Left renal cortex interstitium (tissue), 4 donors: ENCODE measurements around the gene CACNA1A. TPM values are rescaled to one million over a fixed set of nuclear protein-coding genes. Genes with fewer than 3 reads are reported as not detected.

Source experiments
- DNase-seq, 4 donors: peaks; one replicate each; pipeline ENCODE4 v3.0.0-alpha.2; 2013; ENCODE audit warnings: low read depth in 4 of 4, low spot score in 2 of 4, missing footprints in 1 of 4
- polyA plus RNA-seq, 4 donors: library from polyadenylated mRNA; unstranded; fragments of 120-200 nt; gene quantifications; one replicate each; pipeline ENCODE4 v1.2.1, GENCODE V29; 2013; ENCODE audit not compliant: insufficient read length in 4 of 4

Gene CACNA1A
- polyA plus RNA-seq, 4 donors: 2.0 to 3.6 (median 2.7) TPM

DNA sequence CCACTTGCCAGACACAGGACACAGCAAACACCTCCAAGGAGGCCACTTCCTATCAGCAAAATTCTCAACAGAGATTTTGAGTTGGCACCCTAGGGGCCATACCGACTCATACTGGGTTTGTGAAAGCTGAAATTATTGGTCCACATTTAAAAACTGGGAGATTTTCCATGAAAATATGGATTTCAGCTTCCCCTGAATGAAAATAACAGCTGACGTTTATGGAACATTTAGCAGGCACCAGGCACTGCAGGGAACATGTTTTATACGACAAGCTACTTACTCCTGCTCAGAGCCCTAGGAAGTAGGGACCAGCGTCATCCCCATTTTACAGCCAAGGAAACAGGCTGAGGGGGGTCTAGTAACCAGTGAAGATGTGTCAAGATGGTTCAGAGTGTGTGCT lies 186.8 kb downstream of the CACNA1A start:
- DNase-seq: no peak

DNA sequence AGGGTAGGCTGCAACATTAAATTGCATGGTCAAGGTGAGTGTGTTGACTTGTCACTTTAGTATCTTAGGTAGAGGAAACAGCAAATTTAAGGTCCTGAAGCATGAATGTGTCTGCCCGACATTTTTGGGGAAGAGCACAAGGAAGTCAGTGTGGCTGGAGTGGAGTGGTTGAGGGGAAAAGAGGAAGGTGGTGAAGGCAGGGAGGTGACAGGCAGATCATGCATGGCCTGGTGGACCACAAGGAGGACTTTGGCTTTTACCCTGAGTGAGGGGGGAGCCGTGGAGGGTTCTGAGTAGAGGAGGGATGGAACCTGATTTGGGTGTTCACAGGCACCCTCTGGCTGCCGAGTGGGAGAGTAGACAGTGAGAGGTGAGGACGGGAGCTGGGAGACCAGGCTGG lies 188.1 kb downstream of the CACNA1A start:
- no peak for DNase-seq

DNA sequence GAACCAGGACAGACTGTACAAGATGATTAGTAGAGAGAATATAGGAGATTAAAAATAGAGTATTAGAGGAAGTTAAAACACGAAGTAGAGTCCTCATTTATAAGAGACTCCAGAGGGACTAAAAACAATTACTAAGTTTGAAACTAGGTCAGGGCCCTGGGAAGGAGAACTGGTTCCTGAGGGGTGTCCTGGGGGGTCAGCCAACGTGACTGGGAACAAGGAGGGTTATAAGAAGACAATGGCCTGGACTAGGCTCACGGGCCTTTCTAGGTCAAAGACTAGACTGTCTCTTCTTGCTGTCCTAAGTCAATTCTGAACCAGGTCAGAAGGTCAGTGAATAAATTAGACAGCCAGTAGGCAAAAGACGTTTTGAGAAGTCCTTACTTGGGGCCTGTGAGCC lies 190.8 kb downstream of the CACNA1A start:
- no peak for DNase-seq

DNA sequence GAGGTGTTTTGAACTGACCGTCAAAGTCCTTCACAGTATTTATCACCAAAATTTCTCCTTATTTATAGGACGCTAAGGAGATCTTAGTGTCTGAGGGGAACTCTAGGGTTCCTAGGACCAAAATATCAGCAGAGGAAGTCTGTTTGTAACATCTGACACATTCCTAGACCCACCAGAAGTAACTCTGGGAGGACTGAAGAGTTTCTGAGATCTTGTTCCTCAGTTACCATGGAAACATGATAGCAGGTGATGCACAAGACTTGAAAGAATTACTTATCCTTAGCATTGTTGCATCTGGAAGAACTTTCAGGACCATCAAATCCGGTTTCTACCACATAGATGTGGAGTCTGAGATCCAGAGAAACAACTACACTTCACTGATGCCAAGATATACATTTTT lies 191.5 kb downstream of the CACNA1A start:
- DNase-seq: no peak

DNA sequence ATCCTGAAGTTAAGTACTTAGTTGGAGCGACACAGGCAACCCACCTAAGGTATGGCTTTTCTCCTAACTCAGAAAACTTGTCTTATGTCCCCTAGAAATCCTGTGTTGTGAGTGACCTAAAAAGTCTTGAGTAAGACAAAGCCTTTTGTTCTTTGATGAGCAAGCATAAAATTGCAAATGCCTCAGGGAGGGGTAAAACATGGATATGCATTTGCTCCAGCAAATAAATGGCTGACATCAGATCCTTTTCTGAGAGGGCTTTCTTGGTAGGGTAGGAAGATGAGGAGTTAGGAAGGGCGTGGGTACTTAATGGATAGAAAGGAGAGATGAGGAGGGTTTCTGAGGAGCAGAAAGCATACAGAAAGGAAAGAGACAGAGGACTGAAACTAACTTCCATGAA lies 192.4 kb downstream of the CACNA1A start:
- DNase-seq: no peak

DNA sequence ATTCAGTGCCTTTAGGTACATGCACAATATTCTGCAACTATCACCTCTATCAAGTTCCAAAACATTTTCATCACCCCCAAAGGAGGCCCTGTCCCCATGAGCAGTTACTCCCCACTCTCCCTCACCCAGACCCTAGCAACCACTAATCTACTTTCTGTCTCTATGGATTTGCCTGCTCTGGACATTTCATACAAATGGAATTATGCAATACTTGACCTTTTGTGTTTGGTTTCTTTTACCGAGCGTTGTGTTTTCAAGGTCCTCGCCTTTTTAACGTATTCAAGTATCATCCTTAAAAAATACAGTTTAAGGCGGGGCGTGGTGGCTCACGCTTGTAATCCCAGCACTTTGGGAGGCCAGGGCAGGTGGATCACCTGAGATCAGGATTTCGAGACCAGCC lies 196.4 kb downstream of the CACNA1A start:
- DNase-seq: no peak

DNA sequence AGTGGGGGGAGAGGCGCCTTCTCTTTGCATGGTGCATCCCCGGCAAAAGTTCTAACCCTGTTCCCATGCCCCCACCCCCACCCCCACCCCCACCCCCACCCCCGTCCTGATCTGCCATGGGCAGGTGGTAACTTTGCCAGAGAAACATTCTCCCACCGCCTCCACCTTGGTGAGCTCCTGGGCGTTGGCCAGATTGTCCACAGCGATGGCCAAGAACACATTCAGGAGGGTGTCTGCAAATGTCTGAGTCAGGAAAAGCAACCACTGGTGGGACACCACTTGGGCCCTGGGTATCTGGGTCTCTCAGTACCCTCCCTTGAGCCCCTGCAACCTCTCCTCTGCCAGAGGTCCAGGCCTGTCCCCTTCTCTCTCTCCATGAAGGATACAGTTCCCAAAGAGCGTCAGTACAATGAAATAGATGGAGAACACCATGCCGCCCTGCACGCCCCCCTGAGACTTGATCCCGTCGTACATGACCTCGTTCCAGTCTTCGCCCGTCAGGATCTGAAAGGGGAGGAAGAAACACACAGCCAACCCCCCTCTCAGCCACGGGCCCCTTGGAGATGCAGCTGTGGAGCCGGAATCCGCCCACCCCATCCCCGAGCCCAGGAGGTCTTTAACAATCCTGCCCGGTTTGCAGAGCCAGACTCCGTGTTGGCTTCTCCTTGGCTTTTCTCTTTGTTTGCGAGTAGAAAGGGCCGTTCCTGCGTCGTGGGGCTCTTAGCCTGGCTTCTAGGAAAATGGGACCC lies 202.7 kb downstream of the CACNA1A start:
- DNase-seq: no peak

DNA sequence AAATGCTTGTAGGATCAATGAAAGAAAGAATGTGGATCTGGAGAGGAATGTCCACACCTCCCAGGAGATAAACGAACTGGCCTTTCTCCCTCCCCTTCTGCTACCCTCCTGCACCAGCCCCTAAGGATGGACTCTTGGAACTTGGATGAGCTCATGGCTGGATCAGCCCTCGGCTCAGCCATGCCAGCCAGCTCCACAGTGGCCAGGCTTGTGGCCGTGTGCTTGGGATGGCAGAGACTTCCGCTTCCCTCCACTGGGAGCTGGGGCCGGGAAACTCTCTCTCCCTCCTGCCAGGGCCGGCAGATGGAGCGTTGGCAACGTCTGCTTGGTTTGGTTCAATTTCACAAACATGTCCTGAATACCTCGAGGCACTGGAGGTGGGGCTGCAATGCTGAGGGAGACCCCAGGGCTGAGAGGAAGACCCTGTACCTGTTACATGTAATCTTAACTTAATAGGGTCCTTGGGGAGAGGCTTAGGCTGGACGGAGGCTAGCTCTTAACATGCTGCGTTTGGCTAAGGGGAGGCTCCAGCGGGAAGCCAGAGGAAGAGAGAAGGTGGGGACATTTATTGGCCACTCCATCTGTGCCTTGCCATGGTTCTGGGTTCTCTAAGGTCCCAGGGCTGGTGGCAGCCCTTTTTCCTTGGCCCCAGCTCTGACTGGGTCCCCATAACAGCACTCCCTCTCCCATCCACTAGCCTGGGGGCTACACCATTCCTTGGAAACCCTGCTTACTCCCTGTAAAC lies 203.6 kb downstream of the CACNA1A start:
- DNase-seq: no peak

DNA sequence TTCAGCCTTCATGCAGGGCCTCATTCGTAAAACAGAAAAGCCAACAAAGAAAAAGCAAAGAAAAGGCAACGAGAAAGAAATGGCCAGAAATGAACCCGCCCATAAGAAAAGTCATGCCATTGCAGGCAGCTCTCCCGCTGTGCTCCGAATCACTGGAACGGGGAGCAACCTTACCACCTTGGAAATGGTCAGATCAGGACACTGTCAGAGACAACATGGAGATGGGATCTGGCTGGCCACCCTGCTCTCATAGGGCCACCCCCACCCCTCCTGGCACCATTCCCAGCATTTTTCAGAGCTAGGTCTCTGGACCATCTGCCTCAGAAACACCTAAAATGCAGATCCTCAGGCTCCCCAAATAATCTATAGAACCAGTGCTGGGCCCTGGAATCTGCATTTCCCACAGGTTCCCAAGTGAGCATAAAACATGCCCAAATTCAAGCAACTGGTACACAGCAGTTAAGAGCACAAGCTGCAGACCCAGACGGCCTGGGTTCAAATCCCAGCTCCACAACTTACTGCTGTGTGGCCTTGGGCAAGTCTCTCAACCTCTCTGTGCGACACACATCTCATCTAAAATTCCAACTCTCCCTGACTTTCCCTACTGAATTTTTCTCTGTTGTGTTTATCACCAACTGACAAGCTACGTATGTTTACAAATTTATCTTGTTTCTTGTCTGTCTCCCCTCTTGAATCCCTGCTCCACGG lies 204.5 kb downstream of the CACNA1A start:
- DNase-seq: no peak

DNA sequence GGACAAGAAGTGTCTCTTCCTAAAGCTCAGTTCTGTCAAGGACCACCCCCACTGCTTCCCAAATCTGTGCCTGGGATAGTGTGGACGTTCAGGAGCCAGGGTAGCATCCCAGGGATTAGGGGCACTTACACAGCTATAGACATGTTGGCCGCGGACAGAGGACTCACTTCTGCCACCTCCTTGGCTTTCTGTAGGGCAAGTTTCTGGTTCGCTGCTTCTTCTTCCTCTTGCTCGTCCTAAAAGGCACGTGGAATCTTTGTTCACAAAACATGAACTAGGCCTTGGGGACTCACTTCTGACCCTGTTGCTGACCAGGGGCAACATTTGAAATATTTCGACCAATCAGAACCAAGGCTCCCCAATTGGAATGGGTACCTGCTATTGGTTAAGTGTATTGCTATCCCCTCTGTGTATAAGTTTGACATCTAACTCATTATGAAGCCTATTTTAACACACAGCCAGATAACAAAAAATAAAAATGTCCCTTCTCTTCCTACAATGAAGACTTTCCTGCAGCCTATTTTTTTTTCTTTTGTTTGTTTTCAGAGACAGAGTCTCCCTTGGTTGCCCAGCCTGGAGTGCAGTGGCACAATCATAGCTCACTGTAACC lies 205.8 kb downstream of the CACNA1A start:
- DNase-seq: no peak

DNA sequence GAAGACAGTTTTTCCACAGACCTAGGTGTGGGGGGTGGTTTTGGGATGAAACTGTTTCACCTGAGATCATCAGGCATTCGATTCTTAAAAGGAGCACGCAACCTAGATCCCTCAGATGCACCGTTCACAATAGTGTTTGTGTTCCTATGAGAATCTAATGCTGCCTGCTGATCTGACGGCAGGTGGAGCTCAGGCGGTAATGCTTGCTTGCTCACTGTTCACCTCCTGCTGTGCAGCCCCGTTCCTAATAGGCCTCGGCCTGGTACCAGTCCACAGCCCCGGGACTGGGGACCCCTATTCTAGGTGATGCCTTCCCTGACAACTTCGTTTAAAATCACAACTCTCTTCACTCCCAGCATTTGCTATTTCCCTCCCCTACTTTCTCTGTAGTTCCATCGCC lies 206.4 kb downstream of the CACNA1A start:
- no peak for DNase-seq

DNA sequence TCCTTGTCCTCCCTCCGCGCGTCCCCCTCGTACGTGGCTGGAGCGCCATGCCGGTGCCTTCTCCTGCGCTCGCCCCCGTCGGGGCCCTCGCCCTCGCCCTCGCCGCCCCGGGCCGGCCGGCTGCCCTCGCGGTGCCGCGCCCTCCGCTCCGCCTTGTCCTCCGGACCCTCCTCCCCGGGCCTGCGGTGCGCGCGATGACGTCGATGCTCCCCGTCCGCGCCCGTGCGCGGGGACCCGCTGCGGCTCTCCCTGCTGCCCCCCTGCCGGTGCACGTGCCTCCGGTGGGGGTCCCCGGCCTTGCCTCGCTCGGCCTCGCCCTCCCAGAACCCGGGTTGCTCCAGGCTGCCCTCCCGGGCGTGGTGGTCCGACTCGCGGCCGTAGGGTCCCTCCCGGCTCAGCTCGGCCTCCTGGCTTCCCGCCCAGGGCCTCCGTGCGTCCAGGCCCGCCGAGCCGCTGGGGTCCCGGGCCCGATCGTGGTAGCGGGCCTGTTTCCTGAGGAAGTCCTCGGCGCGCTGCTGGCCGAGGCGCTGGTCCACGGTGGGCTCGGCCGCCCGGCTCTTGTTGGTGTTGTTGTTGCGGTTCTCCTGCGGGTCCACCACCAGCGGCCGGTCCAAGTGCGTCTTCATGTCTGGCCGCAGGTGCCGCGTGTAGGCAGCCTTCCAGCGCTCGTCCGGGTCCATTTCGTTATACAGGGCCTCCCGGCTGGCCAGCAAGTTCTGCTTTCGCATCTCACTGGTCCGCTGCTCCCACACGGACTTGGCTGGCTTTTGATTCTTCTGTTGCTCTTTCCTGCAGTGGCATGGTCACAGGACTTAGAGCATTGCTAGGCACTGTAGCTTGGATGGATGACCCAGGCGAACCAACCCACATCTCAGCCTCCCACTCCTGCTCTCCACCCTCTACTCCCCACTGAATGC lies 207.5 kb downstream of the CACNA1A start:
- no peak for DNase-seq

DNA sequence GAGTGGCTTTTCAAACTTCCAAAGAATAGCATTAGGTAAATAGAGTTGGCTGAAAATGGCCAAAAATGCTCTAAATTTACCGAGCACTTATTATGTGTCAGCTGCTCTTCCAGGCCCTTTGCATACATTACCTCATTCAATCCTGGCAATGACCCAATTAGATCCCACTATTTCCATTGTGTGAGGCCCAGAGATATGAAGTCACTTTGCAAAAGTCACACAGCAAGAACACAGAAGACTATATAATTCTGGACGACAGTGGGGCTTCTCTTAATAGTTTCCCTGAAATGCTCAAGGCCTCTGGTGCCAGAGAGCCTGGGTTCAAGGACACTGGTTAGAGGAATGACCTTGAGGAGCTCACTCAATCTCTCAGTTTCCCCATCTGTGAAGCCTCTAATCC lies 209.3 kb downstream of the CACNA1A start:
- DNase-seq: no peak

DNA sequence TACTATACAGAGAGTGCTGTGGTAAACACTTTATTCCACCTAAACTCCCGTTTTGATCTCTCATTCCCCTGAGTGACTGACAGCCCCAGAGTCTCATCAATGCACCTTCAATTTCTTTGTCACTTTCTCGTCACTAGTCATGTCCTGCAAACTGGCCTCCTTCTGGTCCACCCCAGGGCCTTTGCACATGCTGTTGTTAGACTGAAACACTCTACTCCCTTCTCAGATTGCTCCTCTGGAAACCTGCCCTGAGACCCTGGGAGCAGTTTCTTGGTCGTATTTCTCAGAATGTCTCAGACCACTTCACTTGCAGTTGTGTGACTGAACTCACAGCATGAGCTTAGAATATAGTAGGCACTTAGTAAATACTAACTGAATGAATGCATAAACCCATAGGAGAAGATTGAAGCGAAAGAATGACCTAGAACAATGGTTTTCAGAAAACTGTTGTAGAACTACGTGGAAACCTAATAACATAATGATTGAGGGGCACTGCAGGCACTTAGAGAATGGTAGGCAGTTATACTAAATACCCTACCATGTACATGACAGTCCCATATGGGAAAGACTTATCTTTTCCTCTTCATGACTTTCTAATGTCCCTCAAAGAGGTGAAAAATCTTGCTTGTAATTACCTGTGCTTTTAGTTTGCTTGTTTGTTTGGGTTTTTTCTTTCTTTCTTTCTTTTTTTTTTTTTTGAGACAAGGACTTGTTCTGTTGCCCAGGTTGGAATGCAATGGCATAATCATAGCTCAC lies 211.3 kb downstream of the CACNA1A start:
- no peak for DNase-seq

DNA sequence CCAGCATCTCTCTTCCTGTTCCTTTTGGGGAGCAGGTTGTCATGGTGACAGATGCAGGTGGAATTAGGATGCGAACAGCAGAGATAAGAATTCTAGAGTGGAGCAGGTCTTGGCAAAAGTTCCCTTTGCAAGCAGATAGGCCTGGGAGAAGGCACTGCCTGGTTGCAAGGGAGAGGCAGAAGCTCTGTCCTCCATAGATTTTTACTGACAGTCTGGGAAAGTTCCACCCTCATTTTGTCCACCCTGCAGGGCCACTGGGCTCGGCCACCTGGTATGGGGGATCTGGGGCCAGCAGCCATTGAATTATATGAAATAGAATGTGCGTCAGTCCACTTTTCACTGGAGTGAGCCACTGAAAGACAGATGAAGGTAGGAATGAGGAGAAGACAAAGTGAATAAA lies 214.4 kb downstream of the CACNA1A start:
- no peak for DNase-seq

DNA sequence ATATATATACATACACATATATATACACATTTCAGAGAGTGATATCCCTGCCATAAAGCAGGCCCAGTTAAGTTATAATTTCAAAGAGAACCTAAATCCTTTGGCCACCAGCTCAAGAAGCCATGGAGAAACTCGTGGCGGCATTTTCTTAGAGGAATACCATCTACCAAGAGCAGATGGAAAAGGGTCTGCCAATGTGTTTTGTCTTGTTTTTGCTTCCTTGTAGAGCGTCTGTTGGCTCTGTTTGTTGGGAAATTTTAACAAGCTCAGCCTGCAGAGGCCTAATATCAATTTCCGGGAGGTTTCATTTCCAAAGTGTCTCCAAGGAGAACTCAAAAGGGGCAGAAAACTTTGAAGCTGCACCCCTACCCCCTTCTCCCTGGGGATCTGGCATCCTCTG lies 215.5 kb downstream of the CACNA1A start:
- DNase-seq: no peak

DNA sequence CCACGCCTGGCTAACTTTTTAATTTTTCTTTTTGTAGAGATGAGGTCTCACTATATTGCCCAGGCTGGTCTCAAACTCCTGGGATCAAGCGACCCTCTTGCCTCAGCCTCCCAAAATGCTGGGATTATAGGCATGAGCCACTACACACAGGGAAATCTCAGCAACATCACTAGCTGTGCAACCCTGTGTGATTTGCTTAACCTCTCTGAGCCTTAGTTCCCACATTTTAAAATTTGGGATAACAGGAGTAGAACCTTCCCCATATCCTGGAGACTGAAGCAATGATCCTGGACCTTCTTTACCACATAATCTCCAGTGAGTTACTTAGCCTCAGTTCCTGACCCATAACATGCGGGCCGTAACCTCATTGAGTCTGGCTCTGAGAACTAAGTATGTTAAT lies 217.0 kb downstream of the CACNA1A start:
- no peak for DNase-seq

DNA sequence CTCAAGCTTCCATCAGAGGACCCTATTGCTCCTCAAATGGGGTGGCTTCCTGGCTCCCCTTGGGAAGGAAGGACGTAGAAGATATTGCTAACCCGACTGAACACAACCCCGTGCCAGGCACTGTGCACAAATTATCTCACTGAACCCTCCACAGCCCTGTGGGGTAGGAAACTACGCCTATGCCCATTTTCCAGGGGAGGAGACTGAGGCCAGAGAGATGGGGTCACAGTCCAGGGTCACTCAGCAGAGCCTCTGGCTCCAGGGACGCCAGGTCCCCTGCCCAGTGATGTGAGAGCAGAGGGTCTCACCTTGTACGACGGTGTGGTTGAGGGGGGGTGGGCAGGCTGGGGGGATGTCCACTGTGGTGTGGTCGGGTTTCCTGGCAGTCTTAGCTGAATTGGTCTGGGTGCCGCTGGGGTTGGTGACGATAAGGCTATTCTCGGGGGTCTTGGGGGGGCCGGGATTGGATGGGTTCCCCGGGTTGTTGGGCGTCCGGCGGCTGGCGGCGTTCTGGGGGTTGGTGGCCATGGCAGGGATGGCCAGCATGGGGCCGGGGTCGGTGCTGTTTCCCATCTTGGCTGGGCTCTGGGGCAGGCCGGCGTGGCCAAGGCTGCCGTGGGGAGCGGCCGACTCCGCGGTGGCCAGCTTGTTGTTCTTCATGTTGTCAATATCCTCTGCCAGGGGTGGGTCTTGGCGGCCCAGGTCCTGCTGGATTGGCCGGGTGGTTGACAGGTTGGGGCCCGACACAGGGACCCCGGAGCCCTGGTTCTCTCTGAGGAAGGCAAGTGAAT lies 219.9 kb downstream of the CACNA1A start:
- DNase-seq: no peak
